ENCODE data around the gene KRTAP4-3.
"Not testable (repeated sequence)": the region's sequence is repeated elsewhere in the genome, so short reads cannot be mapped to it uniquely, and the experiment has no call there.

The KRTAP4-3 gene

GRCh38 chr17:41168121-41168520, at the start of gene KRTAP4-3:
Gene KRTAP4-3 (minus strand): TSS chr17:41168221. CDS start chr17:41168172, 49 bp downstream.
- no peak for DNase-seq (ENCODE audit: low read depth)

GRCh38 chr17:41215681-41216080, 47.7 kb upstream of the KRTAP4-3 start:
- no peak for DNase-seq (ENCODE audit: low read depth)

- no peak for DNase-seq (ENCODE audit: low read depth)
These were observed 44.6 kb upstream of the KRTAP4-3 start for GRCh38 chr17:41212524-41213169.

- DNase-seq (ENCODE audit: low read depth) = no peak
These were observed 43.9 kb upstream of the KRTAP4-3 start for GRCh38 chr17:41211845-41212466.

- DNase-seq (ENCODE audit: low read depth) = no peak
These were observed 31.5 kb upstream of the KRTAP4-3 start for GRCh38 chr17:41199421-41200078.

GRCh38 chr17:41196068-41196467, 28.0 kb upstream of the KRTAP4-3 start:
- no peak for DNase-seq (ENCODE audit: low read depth)

GRCh38 chr17:41190328-41190727, 22.3 kb upstream of the KRTAP4-3 start:
- DNase-seq (ENCODE audit: low read depth) = no peak

GRCh38 chr17:41189837-41190318, 21.9 kb upstream of the KRTAP4-3 start, which contains the start of gene KRTAP9-1:
Gene KRTAP9-1 (plus strand): TSS chr17:41189887. CDS start chr17:41189887, 0 bp downstream.
- not testable (repeated sequence) for DNase-seq (ENCODE audit: low read depth)

- no peak for DNase-seq (ENCODE audit: low read depth)
These were observed 18.9 kb upstream of the KRTAP4-3 start for GRCh38 chr17:41186872-41187271.

- DNase-seq (ENCODE audit: low read depth) = no peak
These were observed 17.0 kb upstream of the KRTAP4-3 start for GRCh38 chr17:41185001-41185400.

- DNase-seq (ENCODE audit: low read depth) = no peak
These were observed 16.5 kb upstream of the KRTAP4-3 start, which contains the start of gene KRTAP4-1 for GRCh38 chr17:41184480-41184961. Gene KRTAP4-1 (minus strand): TSS chr17:41184911. CDS start chr17:41184854, 57 bp downstream.

- DNase-seq (ENCODE audit: low read depth) = no peak
These were observed 11.0 kb upstream of the KRTAP4-3 start for GRCh38 chr17:41178843-41179616.

GRCh38 chr17:41178341-41178740, 10.3 kb upstream of the KRTAP4-3 start:
- DNase-seq (ENCODE audit: low read depth) = no peak

- DNase-seq (ENCODE audit: low read depth) = no peak
These were observed 9.8 kb upstream of the KRTAP4-3 start, which contains the start of gene KRTAP4-2 for GRCh38 chr17:41177727-41178271. Gene KRTAP4-2 (minus strand): TSS chr17:41178221. CDS start chr17:41178164, 57 bp downstream.

- no peak for DNase-seq (ENCODE audit: low read depth)
These were observed 8.8 kb upstream of the KRTAP4-3 start for GRCh38 chr17:41176744-41177387.

GRCh38 chr17:41171886-41172285, 3.9 kb upstream of the KRTAP4-3 start:
- no peak for DNase-seq (ENCODE audit: low read depth)

GRCh38 chr17:41167561-41167960, 460 bp downstream of the KRTAP4-3 start:
- DNase-seq (ENCODE audit: low read depth) = no peak

GRCh38 chr17:41163828-41164227, 4.2 kb downstream of the KRTAP4-3 start:
- no peak for DNase-seq (ENCODE audit: low read depth)

- no peak for DNase-seq (ENCODE audit: low read depth)
These were observed 7.4 kb downstream of the KRTAP4-3 start, which contains the start of gene KRTAP4-4 for GRCh38 chr17:41160648-41161047. Gene KRTAP4-4 (minus strand): TSS chr17:41160748. CDS start chr17:41160691, 57 bp downstream.

GRCh38 chr17:41160190-41160589, 7.8 kb downstream of the KRTAP4-3 start:
- DNase-seq (ENCODE audit: low read depth) = not testable (repeated sequence)

- DNase-seq (ENCODE audit: low read depth) = no peak
These were observed 14.2 kb downstream of the KRTAP4-3 start for GRCh38 chr17:41153856-41154255.

Data from stimulated activated CD8-positive, alpha-beta memory T cell treated with anti-CD3 and anti-CD28 coated beads, Interleukin-12 subunit alpha, Interleukin-12 subunit beta, amount 100 ng/mL, for 1 hour (primary cell).